Astrocyte of the spinal cord (primary cell): ENCODE data around the gene LBHD2.

Experiments
- DNase-seq: peaks from one replicate; pipeline ENCODE4 v3.0.0; 2011; ENCODE audit warnings: low read depth, low spot score
- H3K4me3 ChIP-seq: 2 replicates; pipeline ENCODE4 v1.5.1; 2011; ENCODE audit warnings: low read depth, mild to moderate bottlenecking, low read length, moderate library complexity
- CTCF ChIP-seq: IDR thresholded peaks from 2 replicates; pipeline ENCODE4 v1.5.1; 2012; ENCODE audit warnings: low read depth, mild to moderate bottlenecking, low read length, inconsistent platforms
- in situ Hi-C: cut with HindIII; loops from 2 replicates; pipeline ENCODE4 v1.10.0; 2017; ENCODE audit warnings: low sequenced_read_pairs

Gene LBHD2

GRCh38 chr14:103121846-103122584 is 38.0 kb downstream of the LBHD2 start:
- no peak overlapping the region for H3K4me3 ChIP-seq
- in situ Hi-C loops, result no loop called here
- DNase-seq, result peak; percentile 54
- no peak for TF ChIP-seq CTCF

GRCh38 chr14:103122585-103122946 is 38.6 kb downstream of the LBHD2 start:
- no peak overlapping the region for H3K4me3 ChIP-seq
- in situ Hi-C loops, result no loop called here
- no peak for TF ChIP-seq CTCF
- DNase-seq, result no peak

- DNase-seq, result no peak
- H3K4me3 ChIP-seq, result peak within 1 kb of the TSS; percentile 24
- in situ Hi-C loops, result no loop called here
- TF ChIP-seq CTCF, result no peak
These were observed 39.1 kb downstream of the LBHD2 start, which contains the start of gene TNFAIP2 for GRCh38 chr14:103122947-103123633. Gene TNFAIP2, plus strand, starts transcription at chr14:103123461. Its CDS starts 2,997 bp downstream, at chr14:103126458.

GRCh38 chr14:103123634-103124500 is 39.9 kb downstream of the LBHD2 start:
- no peak for DNase-seq
- H3K4me3 ChIP-seq, result peak overlapping the region; percentile 24
- in situ Hi-C loops, result no loop called here

GRCh38 chr14:103124501-103125001 is 40.5 kb downstream of the LBHD2 start:
- in situ Hi-C loops, result no loop called here
- no peak for DNase-seq
- no peak overlapping the region for H3K4me3 ChIP-seq

More at GRCh38 chr14:103123634-103124500, 39.9 kb downstream of the LBHD2 start:
- TF ChIP-seq CTCF, result peak; percentile 42

More at GRCh38 chr14:103124501-103125001, 40.5 kb downstream of the LBHD2 start:
- no peak for TF ChIP-seq CTCF
